BE2C (cell line): ENCODE data around the gene PXK.

ENCODE experiments used
- DNase-seq: peaks from one replicate; pipeline ENCODE4 v3.0.0-alpha.2; 2020
- H3K27me3 ChIP-seq: fragments of 250-450 bp; sonication (Bioruptor Pico); 2 replicates; pipeline ENCODE4 v1.5.1; 2020; ENCODE audit warnings: mild to moderate bottlenecking
- H3K36me3 ChIP-seq: fragments of 250-450 bp; sonication (Bioruptor Pico); 2 replicates; pipeline ENCODE4 v1.5.1; 2020; ENCODE audit warnings: mild to moderate bottlenecking
- H3K4me1 ChIP-seq: fragments of 250-450 bp; sonication (Bioruptor Pico); 2 replicates; pipeline ENCODE4 v1.5.1; 2020
- H3K4me3 ChIP-seq: 2 replicates; pipeline ENCODE4 v1.5.1; 2011; ENCODE audit warnings: low read depth, low read length
- H3K9me3 ChIP-seq: fragments of 250-450 bp; sonication (Bioruptor Pico); 2 replicates; pipeline ENCODE4 v1.5.1; 2020
- CTCF ChIP-seq: IDR thresholded peaks from 2 replicates; pipeline ENCODE4 v1.5.1; 2012; ENCODE audit warnings: mild to moderate bottlenecking, low read depth, low read length

The PXK gene

DNA sequence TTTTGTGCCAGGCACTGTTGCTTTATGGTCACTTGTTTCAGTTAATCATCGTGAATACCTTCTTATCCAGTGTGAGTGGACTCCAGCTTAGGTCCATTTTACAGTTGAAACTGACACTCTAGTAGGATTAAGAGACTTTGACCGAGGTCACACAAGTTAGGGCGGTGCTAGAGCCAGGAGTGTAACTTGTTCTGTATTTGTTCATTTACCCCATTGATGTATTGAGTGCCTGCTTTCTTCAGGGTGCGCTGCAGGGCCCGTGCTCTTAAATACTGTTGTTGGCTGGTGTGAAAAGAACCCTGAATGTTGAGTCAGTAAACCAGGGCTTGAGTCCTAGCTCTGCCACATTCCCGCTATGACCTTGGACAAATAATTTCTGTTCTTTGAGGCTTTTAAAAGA lies 85.5 kb downstream of the PXK start:
- no peak for TF ChIP-seq CTCF
- Histone ChIP-seq H3K9me3 (no peaks in the 10 kb centered on the region), H3K36me3 (no peaks in the 10 kb centered on the region), H3K4me3 (no peak overlapping the region), H3K27me3 (no peaks in the 10 kb centered on the region), H3K4me1 (no peaks in the 10 kb centered on the region)
- no peak for DNase-seq

DNA sequence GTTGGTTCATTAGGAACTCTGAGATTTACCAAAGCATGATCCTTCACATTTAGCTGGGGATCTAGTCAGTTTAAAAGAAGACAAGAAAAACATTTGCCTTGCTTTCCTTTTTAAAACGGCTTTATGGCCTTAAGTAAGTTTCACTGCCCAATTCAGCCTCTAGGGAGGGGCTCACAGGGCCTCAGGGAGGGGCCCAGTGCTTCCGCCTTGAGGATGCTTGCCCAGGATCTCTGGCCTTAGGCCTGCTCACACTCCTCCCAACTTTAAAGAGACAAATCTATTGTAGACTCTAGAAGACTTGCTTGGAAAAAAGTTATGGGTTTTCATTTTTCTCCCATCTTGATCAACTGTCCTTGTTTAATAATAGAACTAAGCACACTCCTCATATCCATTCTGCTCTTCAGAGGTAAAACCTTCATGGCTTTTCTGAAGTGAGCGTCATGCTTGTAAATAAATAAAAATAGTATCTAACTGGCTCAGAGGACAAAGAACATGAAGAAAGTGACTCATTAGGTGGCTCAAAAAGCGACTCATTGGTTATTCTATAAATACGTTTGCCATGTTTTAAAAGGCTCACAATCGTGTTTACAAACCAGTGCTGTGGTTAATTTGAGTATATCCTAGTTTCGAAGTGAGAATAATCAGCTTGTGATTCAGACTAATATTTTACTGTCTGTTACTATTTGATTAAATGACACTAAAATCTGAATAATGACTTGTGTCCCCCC lies 87.3 kb downstream of the PXK start:
- no peaks in the 10 kb centered on the region for H3K27me3 ChIP-seq
- no peak for TF ChIP-seq CTCF
- no peaks in the 10 kb centered on the region for H3K4me1 ChIP-seq
- H3K36me3 ChIP-seq, result no peaks in the 10 kb centered on the region
- no peak overlapping the region for H3K4me3 ChIP-seq
- no peaks in the 10 kb centered on the region for H3K9me3 ChIP-seq
- DNase-seq, result no peak

DNA sequence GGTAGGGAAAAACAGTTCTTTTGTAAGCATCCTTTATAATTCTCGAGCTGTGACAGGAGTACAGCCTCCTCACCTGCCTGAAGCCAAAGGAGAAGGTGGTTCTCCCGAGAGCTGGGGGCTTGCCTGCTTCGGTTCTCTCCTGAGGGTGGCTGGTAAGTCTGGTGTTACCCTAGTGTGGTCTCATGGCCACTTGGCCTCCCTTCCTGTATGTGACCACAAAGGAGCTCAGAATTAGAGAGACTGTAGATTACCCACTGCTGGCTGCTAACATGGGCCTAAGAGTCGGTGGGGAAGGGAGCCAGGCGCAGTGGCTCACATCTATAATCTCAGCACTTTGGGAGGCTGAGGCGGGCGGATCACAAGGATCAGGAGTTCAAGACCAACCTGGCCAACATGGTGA lies 88.3 kb downstream of the PXK start:
- H3K27me3 ChIP-seq, result no peaks in the 10 kb centered on the region
- no peaks in the 10 kb centered on the region for H3K36me3 ChIP-seq
- no peaks in the 10 kb centered on the region for H3K9me3 ChIP-seq
- no peaks in the 10 kb centered on the region for H3K4me1 ChIP-seq
- no peak overlapping the region for H3K4me3 ChIP-seq
- TF ChIP-seq CTCF, result no peak
- no peak for DNase-seq

DNA sequence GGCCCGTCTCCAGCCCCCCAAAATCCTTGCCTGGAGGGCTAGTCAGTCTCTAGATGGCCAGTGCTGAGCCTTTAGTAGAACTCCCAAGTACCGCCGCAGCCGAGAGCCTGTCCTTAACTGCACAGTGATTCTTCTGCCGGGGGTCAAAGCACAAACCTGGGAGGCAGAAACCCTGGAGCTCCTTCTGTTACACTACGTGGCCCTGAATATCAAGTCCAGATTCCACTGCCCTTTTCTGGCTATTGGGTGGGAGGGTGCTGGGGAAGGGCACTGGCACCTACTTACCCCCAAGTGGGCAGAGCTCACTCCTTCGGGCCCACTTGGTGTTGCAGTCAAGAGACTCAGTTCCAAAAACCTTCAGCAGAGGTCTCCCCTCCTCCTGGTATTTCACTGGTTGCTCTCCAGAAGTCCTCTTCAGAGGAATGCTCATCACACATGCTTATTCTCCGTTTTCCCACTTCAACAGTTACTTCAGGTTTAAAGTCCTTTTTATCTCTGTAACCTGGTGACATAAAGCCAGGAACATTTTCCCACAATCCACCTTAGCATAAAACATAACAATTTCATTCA lies 90.1 kb downstream of the PXK start:
- Histone ChIP-seq H3K27me3 (no peaks in the 10 kb centered on the region), H3K4me3 (no peak overlapping the region), H3K9me3 (no peaks in the 10 kb centered on the region), H3K36me3 (peaks cover 2% of the 10 kb centered on the region; the same call in 1 of the 2 replicates), H3K4me1 (no peaks in the 10 kb centered on the region)
- peak; percentile 25; the same call in 1 of the 2 replicates for TF ChIP-seq CTCF
- no peak for DNase-seq

DNA sequence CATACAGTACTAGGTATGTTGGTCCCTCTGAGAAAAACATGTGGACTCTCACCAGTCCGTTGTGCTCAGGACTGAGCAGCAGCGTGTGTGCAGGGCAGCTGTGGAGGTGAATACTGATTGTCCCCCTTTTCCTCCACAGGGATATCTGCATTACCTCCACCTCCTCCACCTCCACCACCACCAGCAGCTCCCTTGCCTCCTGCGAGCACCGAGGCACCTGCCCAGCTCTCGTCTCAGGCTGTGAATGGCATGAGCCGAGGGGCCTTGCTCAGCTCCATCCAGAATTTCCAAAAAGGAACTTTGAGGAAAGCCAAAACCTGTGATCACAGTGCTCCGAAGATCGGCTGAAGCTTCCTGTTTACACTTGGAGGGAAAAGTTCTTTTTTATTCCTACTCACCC lies 91.9 kb downstream of the PXK start:
- Histone ChIP-seq H3K27me3 (no peaks in the 10 kb centered on the region), H3K9me3 (no peaks in the 10 kb centered on the region), H3K36me3 (peaks cover 12% of the 10 kb centered on the region), H3K4me1 (no peaks in the 10 kb centered on the region), H3K4me3 (no peak overlapping the region)
- DNase-seq, result no peak
- TF ChIP-seq CTCF, result no peak

DNA sequence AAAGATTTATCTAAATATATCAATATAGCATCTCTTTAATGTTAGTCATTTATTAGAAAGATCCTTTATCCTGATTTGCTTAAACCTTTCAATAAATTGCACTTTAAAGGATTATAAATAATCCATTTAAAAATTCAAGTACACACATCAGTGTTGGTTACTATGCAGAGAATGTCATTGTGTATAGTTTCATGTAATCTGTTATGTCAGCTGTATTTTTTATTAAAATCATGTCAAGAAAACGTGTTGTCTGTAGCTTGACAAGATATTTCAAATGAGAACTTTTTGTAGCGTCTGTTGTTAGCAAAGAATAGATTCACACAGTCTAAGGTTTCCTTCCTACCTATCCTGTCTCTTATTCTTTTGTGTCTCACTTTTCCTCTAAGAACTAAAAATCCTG lies 93.1 kb downstream of the PXK start:
- DNase-seq, result no peak
- Histone ChIP-seq H3K9me3 (no peaks in the 10 kb centered on the region), H3K27me3 (no peaks in the 10 kb centered on the region), H3K4me3 (no peak overlapping the region), H3K4me1 (no peaks in the 10 kb centered on the region), H3K36me3 (peaks cover 19% of the 10 kb centered on the region)
- TF ChIP-seq CTCF, result no peak
